ENCODE measurements around the gene KIR2DL1.
"Not testable (repeated sequence)": the region's sequence is repeated elsewhere in the genome, so short reads cannot be mapped to it uniquely, and the experiment has no call there.

DNA sequence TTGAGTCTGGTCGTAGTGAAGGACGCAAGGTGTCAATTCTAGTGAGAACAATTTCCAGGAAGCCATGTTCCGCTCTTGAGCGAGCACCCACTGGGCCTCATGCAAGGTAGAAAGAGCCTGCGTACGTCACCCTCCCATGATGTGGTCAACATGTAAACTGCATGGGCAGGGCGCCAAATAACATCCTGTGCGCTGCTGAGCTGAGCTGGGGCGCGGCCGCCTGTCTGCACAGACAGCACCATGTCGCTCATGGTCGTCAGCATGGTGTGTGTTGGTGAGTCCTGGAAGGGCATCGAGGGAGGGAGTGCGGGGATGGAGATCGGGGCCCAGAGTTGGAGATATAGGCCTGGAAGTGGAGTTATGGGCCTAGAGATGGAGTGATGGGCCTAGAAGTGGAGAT lies 31.3 kb upstream of the KIR2DL1 start, which contains the start of gene KIR2DL3:
- not testable (repeated sequence) for TF ChIP-seq POLR2A, POLR2AphosphoS5 (IDR thresholded peaks at IDR 0.05)
- TF ChIP-seq, protein P1, sequence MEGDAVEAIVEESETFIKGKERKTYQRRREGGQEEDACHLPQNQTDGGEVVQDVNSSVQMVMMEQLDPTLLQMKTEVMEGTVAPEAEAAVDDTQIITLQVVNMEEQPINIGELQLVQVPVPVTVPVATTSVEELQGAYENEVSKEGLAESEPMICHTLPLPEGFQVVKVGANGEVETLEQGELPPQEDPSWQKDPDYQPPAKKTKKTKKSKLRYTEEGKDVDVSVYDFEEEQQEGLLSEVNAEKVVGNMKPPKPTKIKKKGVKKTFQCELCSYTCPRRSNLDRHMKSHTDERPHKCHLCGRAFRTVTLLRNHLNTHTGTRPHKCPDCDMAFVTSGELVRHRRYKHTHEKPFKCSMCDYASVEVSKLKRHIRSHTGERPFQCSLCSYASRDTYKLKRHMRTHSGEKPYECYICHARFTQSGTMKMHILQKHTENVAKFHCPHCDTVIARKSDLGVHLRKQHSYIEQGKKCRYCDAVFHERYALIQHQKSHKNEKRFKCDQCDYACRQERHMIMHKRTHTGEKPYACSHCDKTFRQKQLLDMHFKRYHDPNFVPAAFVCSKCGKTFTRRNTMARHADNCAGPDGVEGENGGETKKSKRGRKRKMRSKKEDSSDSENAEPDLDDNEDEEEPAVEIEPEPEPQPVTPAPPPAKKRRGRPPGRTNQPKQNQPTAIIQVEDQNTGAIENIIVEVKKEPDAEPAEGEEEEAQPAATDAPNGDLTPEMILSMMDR (IDR thresholded peaks at IDR 0.05) = not testable (repeated sequence)
